NCI-H2227 treated with DMSO at 0.1 percent for 48 hours (cell line): Measurements from ENCODE around the gene MN1.

Source experiments
- DNase-seq: peaks from one replicate; lab custom pipeline; 2025; lab: John Stamatoyannopoulos, UW

Gene MN1

GRCh38 chr22:27782088-27782487, 19.5 kb downstream of the MN1 start:
- DNase-seq, result no peak

DNA sequence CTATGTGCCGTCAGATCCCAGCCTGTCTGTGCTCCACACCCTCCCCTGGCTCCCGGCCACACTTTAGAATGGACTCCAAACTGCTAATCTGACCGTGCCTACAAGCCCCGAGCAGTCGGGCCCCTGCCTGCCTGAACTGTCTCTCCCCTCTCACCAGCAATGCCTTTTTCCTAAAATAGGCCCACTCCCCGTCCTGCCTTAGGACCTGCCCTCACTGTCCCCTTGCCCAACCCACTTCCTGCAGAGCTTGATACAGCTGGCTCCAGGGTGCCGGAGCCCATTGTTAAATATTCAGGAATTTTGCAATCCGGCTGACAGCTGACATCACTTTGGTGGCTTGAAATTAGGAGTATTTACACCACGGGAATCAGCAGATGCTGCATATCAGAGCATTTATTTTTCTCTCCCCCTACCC, 21.4 kb downstream of the MN1 start:
- DNase-seq, result no peak

DNA sequence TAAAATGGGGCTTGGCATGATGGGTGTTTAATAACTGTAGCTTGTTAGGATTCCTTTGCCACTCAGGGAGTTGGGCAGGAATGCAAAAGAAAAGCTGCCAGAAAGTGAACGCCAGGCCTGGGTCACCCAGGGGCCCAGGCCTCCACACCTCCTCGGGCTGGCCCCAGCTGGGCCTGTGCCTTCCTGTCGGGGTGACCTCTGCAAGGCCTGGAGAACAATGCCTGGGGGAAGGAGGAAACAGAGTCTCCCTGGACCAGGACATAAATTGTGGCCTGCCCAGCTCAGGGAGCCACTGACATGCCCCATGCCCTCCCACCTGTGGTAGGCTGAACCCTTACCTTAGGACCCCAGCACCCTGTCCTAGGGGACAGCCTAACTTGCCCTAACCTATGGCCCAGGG, 21.9 kb downstream of the MN1 start:
- no peak for DNase-seq

DNA sequence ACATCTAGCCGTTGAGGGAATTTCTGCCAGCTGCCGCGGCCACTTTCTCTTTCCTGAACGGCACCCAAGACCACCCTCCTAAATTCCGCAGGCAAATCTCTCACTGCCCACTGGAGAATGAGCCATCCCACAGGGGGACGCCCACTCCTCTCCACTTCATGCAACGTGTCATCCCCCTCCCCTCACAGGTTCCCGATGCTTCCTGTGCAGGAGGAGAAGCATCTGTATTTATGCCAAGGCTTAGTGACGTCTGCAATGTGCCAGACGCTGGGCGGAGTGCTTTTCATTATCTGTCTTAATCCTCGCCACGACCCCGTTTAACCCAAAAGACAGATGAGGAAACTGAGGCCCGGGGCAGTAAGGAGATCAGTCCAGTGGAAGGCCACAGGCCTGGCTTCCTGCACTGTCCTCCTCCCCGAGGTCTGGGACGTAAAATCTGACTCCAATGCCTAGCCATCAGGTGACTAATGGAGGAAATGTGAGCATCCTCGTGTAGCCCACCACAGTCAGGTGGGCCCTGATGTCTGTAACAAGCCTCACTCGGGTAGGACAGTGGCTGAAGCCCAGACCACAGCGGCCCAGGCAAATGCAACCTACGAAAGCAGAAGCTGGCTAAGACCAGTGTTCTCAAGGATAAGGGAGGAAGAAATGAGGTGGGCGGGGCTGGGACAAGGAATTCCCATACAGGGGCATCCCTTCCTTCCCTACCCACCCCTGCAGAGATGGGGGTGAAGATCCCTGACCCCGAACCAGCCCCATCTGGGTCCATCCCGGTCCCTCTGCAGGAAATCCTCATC, 23.1 kb downstream of the MN1 start:
- no peak for DNase-seq

- DNase-seq, result no peak
These were observed 24.4 kb downstream of the MN1 start for GRCh38 chr22:27777128-27777527.

GRCh38 chr22:27776650-27776958, 25.0 kb downstream of the MN1 start:
- DNase-seq, result no peak

DNA sequence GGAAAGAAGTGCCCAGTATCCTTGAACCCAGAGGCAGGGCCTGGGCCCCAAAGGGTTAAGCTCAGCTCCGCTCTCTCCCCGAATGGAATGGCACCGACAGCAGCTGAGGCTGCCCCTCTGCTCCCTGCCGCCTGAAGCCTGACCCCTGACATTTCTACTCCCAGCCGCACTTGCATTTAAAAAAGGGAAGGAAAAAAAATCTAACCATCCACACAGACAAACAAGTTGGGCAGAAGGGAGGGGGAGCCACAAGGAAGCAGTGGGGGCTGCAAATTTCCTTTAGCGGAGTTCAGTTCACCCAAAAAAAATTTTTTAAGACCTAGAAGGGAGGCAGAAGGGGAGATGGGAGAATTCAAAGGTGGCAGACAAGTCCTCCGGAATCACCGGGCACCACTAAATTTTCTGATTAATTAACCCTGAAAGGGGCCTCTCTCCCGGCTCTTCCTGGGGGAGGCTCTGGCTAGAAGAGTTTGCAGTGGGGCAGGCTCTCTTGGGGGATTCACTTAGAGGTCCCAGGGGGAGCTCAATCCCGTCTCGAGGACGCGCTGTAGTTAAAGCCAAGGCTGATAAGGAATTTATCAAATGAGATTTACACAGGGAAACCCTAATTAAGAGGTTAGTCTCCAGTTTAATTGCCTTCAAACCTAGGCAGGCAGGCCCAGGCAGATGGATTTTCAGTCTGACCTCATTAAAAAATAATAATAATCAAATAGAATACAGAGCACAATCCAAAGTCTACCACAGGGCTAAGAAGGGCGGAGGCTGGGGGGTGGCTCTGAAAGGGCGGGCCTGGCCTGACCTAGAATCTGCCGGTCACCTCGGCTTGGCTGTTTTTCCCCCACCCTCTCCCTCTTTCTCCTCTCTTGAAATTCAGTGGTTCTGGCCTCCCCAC, 25.6 kb downstream of the MN1 start:
- DNase-seq, result no peak

DNA sequence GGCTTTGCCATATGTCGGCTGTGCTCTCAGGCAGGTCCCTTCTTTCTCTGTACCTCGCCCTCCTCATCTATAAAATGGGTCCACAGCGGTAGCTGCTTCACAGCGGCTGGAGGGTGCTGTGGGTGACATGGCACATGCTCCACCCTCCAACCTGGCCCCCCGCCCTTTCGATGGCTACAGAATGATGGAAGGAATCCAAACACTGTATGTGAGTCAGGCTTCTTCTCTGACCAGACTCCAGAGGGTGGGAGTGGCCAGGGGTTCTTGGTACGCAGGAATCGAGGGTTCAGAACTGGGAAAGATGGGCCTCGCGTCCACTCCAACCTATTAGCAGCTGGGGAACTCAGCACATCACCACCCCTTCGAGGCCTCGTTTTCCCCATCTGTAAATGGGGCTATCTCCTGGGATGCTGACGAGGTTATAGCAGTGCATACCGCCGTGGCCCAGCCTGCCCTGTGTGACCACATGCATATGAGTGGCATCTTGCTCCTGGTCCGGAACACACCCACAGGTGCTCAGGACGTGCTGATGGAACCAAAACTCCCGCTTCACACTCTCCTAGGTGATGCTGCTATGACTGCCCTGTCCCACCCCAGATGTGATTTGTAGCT, 26.4 kb downstream of the MN1 start:
- no peak for DNase-seq

DNA sequence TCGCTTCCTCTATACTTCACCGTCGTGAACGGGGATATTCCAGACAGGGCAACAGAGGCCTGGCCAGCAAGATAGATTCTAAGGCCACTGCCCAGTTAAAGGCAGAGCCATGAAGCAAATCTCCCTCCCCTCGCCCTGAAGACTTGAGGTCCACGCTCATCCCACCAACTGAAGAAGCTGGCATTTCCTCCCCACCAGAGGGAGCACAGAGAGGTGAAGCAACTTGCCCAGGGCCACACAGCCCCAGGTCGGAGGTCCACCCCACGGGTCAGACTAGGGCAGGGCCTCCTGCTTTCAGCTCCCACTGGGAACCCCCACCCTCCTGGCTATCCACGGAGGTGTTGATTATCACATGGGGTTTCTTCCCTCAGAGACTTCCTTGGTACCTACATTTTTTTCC, 27.4 kb downstream of the MN1 start:
- no peak for DNase-seq

DNA sequence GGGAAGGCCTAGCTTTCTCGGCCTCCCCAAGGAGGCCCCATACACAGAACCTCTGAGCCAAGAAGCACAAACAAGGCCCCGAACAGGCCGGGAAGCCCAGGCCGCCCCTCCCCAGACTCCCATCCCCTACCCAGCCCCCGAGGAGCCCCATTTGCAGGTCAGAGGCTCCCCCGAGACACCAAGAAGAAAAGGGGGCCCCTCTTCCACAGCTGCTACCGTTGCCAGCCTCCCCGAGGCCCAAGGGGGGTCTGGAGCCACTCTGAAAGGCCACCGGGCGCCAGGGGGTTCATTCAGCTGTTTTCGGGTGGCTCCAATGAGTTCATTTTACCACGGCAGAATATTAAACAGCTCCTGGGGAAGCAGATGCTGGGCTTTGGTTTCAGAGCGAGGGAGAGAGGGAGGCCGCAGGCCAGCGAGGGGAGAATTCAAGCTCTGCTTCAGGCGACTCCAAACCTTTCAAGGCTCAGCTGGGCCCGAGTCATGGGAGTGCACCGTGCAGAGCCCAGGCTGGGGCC, 28.5 kb downstream of the MN1 start:
- DNase-seq, result no peak

DNA sequence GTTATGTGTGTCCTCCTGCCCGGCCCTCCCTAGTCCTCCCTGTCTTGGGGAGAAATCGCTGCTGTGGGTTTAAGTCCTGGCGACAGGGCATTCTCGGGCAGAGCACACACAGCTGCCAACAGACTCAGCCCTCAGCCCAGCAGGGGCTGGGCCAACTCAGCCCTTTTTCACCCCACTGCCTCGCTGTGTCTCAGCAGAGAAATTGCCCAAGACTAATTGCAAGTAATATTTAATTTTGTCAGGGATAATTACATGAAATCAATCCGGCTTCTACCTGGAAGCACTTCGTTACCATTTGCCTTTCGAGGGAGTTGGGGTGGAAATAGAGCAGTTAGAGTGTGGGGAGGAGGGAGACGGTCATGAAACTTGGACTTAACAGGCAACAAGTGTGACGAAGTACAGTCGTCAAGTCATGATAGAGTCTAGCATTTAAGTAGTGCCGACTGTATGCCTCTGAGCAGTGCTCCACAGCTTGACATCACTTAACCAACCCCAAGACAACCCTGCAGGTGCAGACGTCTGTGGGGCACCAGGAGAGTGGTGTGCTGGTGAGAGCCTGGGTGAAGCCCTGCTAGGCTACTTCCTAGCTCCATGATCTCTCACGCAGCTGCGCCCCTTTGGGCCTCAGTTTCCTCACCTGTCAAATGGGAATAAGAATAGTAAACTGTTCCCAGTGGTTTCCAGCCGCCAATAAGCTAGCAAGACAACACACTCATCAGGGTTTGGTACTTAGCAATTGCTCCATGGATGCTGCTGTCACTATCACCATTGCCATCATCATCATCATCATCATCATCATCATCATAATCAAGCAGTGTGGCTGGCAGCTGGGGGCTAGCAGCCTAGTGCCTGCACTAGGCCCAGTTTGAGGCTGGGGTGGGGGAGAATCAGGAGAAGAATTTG, 29.2 kb downstream of the MN1 start:
- no peak for DNase-seq

- no peak for DNase-seq
These were observed 29.9 kb downstream of the MN1 start for GRCh38 chr22:27771637-27772036.

DNA sequence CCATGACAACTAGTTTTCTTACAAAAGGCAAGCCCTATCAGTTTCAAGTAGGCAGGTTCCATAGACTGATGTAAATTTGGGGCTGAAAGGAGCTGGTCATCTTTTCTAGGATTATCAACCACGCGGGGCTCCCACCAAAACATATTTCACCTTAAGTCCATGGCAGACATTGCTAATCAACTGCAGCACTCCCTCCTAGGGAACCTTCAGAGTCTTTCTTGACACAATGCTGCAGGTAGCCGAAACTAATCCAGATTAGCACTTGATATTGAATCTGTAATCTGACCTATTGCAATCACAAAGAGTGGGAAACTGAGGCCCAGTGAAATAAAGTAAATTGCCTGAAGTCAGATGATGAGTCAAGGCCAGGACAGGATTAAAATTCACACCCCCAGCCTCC, 32.5 kb downstream of the MN1 start:
- DNase-seq, result no peak

GRCh38 chr22:27768027-27768653, 33.4 kb downstream of the MN1 start:
- DNase-seq, result no peak

GRCh38 chr22:27766679-27767078, 34.9 kb downstream of the MN1 start:
- DNase-seq, result no peak

DNA sequence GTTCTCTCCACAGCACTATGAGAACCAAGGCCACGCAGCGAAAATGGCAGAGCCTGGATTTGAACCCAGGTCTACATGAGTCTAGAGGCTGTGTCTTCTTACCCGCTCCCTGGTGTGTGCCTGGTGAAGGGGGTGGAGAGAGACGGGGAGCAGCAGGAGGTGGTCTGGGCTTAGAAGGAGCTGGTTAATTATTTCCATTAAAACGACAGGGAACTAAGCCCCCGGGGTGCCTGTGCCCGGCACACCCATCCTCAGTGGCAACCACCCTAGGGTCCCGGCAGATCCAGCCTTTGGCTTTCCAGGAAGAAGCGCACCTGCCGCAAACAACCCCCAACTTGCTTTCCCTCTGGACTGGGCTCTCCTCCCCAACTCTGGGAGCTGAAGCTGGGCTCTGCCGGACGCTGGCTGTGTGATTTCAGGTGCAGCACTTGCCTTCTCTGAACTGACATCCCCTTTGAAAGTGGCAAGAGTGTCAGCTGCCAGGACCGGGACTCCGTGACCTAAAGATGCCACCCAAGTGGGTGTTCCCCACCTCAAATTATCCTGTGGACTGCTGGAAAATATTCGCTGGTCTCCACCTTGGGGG, 35.8 kb downstream of the MN1 start:
- DNase-seq, result no peak

DNA sequence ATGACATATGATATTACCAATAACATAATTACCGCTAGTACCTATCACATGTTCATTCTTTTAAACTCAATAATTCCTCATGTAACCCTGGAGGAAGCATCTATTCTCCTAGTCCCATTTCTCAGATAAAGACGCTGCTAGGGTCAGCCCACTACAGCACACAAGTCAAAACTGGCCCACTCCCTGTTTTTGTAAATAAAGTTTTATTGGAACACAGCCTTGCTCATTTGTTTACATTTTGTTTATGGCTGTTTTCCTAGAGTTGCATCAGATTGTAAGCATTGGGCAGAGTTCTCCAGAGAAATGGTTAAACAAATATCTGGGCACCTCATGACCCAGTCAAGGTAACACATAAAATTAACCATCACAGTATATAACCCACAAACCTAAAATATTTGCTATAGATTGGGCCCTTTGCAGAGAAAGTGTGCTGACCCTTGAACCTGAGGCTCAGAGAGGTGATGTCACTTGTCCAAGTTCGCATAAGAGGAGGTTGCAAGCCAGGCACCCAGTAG, 36.8 kb downstream of the MN1 start:
- no peak for DNase-seq

DNA sequence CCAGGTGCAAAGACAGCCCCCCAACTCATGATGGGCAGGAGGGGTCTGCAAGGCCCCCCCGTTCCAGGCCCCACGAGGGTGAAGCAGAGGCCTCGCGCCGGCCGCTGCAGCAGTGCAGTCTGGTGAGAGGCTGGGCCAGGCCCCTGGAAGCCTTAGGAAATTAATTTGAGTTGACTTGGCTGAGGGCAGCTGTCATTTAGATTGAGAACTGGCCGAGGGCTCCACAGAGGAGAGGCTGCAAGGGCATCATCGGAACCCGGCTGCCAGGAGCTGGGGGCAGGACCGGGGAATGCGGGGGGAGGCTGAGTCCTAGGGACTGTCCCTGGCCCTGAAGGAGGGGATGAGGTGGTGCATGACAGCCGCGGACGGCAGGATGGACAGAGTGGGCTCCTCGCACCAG, 39.9 kb downstream of the MN1 start:
- no peak for DNase-seq

GRCh38 chr22:27761000-27761399, 40.6 kb downstream of the MN1 start:
- DNase-seq, result no peak

DNA sequence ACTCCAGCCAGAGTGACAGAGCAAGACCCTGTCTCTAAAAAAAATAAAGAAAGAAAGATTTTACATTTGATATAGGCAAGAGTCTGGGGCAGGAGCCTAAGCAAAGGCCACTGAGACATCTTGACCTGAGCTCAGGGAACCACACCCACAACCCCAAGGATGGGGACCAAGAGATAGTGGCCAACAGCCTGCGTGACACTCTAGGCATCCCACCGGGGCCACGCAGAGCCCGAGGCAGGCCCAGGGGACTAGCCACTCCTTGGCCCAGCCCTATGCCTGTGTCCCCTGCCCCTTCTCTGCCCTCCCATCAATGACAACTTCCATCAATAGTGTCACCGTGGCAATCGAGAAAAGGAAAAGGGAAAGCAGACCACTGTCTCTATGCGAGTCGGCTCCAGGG, 41.1 kb downstream of the MN1 start:
- no peak for DNase-seq
